Measurements from ENCODE around the gene PCDHAC1. TPM values are rescaled to one million over a fixed set of nuclear protein-coding genes. Genes with fewer than 3 reads are reported as not detected.

Gene PCDHAC1
- total and polyA plus RNA-seq, 2 donors (not counting 3 experiments of a cell fraction or from before 2014, with no cell fraction given), result not detected

- dilution Hi-C loops (cut with MboI; ENCODE audit: extremely low pct_ligation_motif_present, low sequenced_read_pairs) (no loop called here), intact Hi-C loops (cut with micrococcal nuclease) (loop anchor here (1.0 to 5.0 kb wide), 2 partner anchors 45 to 159 kb away; partner anchors contain the start of gene PCDHAC1)
- Histone ChIP-seq H3K36me3 (ENCODE audit: control insufficient read depth in 2 of 2, extremely low read depth in 1 of 2, insufficient read depth in 2 of 2, low read length in 2 of 2) (no peaks in the 10 kb centered on the region), H3K79me2 (ENCODE audit: control insufficient read depth, insufficient read depth, low read length) (no peaks in the 10 kb centered on the region), H3K9ac (replicated peaks; ENCODE audit: extremely low read depth, insufficient read depth, low read length) (no peak within 1 kb of the TSS), H4K20me1 (replicated peaks; ENCODE audit: control insufficient read depth, extremely low read depth, insufficient read depth, low read length) (no peaks in the 10 kb centered on the region), H3K4me3 (replicated peaks in 1 of 3; ENCODE audit: insufficient read depth in 1 of 3, low read depth in 1 of 3, low read length in 3 of 3) (no peak within 1 kb of the TSS), H3K9me1 (replicated peaks; ENCODE audit: control insufficient read depth, extremely low read depth, insufficient read depth, low read length) (no peaks in the 10 kb centered on the region), H3K4me2 (ENCODE audit: insufficient read depth, low read length) (no peak within 1 kb of the TSS), H3K4me1 (ENCODE audit: control insufficient read depth, extremely low read depth, insufficient read depth, low read length) (no peaks in the 10 kb centered on the region), H2AFZ (ENCODE audit: low read depth, low read length) (peak within 1 kb of the TSS; percentile 26), H3K9me3 (replicated peaks; ENCODE audit: control insufficient read depth, insufficient read depth, low read length) (no peaks in the 10 kb centered on the region), H3K27ac (ENCODE audit: insufficient read depth, low read depth, low read length) (no peak within 1 kb of the TSS), H3K27me3 (ENCODE audit: control insufficient read depth in 2 of 2, insufficient read depth in 2 of 2, low read length in 2 of 2) (peaks cover 0 to 9% of the 10 kb centered on the region in 2 experiments)
- FAIRE-seq (peak; percentile 60), DNase-seq (ENCODE audit: low read depth, low spot score) (peak; percentile 42)
- ChIA-PET POLR2A (no interaction called here), CTCF (interaction anchor here (2.2 kb wide), 1 partner anchor 158 kb away, joined by 12 read pairs; no protein-coding TSS in a partner anchor)
- no peak for TF ChIP-seq EZH2 (IDR thresholded peaks at IDR 0.05; ENCODE audit: borderline replicate concordance, low read depth, low read length, severe bottlenecking)
- TF ChIP-seq JUN (IDR thresholded peaks at IDR 0.05; ENCODE audit: borderline replicate concordance, insufficient read depth, insufficient read length, low read depth), result peak; percentile 16
- no peak for TF ChIP-seq POLR2A (IDR thresholded peaks at IDR 0.05; ENCODE audit: low read depth, low read length)
- TF ChIP-seq CTCF (IDR thresholded peaks at IDR 0.05; ENCODE audit: extremely low read depth in 1 of 2, insufficient read depth in 1 of 2, low read depth in 1 of 2, low read length in 2 of 2), result peak; percentile 11 to 37
- no TSS peak for BruUV-seq (replicated peaks)
Measured at GRCh38 chr5:140881889-140882590, 44.1 kb upstream of the PCDHAC1 start, which contains the start of gene PCDHA13. PCDHA13 (plus strand) TSS chr5:140882124; CDS start chr5:140882269, 145 bp downstream.

- DNase-seq (ENCODE audit: low read depth, low spot score) (no peak), FAIRE-seq (no peak)
- Histone ChIP-seq H2AFZ (ENCODE audit: low read depth, low read length) (no peak overlapping the region), H3K9me1 (replicated peaks; ENCODE audit: control insufficient read depth, extremely low read depth, insufficient read depth, low read length) (no peaks in the 10 kb centered on the region), H3K4me1 (ENCODE audit: control insufficient read depth, extremely low read depth, insufficient read depth, low read length) (no peaks in the 10 kb centered on the region), H3K9ac (replicated peaks; ENCODE audit: extremely low read depth, insufficient read depth, low read length) (no peak overlapping the region), H3K79me2 (ENCODE audit: control insufficient read depth, insufficient read depth, low read length) (no peaks in the 10 kb centered on the region), H3K27me3 (ENCODE audit: control insufficient read depth in 2 of 2, insufficient read depth in 2 of 2, low read length in 2 of 2) (peaks cover 0 to 7% of the 10 kb centered on the region in 2 experiments), H3K4me2 (ENCODE audit: insufficient read depth, low read length) (no peak overlapping the region), H3K4me3 (replicated peaks in 1 of 3; ENCODE audit: insufficient read depth in 1 of 3, low read depth in 1 of 3, low read length in 3 of 3) (no peak overlapping the region), H3K36me3 (ENCODE audit: control insufficient read depth in 2 of 2, extremely low read depth in 1 of 2, insufficient read depth in 2 of 2, low read length in 2 of 2) (no peaks in the 10 kb centered on the region), H4K20me1 (replicated peaks; ENCODE audit: control insufficient read depth, extremely low read depth, insufficient read depth, low read length) (no peaks in the 10 kb centered on the region), H3K27ac (ENCODE audit: insufficient read depth, low read depth, low read length) (no peak overlapping the region), H3K9me3 (replicated peaks; ENCODE audit: control insufficient read depth, insufficient read depth, low read length) (no peaks in the 10 kb centered on the region)
- no TSS peak for BruUV-seq (replicated peaks)
- no peak for TF ChIP-seq MYC (IDR thresholded peaks at IDR 0.05; ENCODE audit: low read depth, low read length)
- no peak for TF ChIP-seq EZH2 (IDR thresholded peaks at IDR 0.05; ENCODE audit: borderline replicate concordance, low read depth, low read length, severe bottlenecking)
- dilution Hi-C loops (cut with MboI; ENCODE audit: extremely low pct_ligation_motif_present, low sequenced_read_pairs) (no loop called here), intact Hi-C loops (cut with micrococcal nuclease) (loop anchor here (1.0 to 5.0 kb wide), 2 partner anchors 45 to 159 kb away; partner anchors contain the start of gene PCDHAC1)
- ChIA-PET POLR2A (no interaction called here), CTCF (interaction anchor here (2.2 kb wide), 1 partner anchor 158 kb away, joined by 12 read pairs; no protein-coding TSS in a partner anchor)
Measured at GRCh38 chr5:140882591-140882899, 43.6 kb upstream of the PCDHAC1 start.

Data from endothelial cell of umbilical vein (primary cell).